Epidermal melanocyte (primary cell): ENCODE data around the gene CD96.
A peak's percentile ranks its signal among the peaks of the same experiment; 100 is the strongest.
"Not testable (repeated sequence)": the region's sequence is repeated elsewhere in the genome, so short reads cannot be mapped to it uniquely, and the experiment has no call there.

ENCODE experiments used
- DNase-seq: peaks from one replicate; pipeline ENCODE4 v3.0.0; 2011; ENCODE audit warnings: low spot score; ENCODE audit not compliant: insufficient read length

The CD96 gene

GRCh38 chr3:111541911-111542483 is at the start of gene CD96:
CD96 (plus strand) TSS chr3:111542197; CDS start chr3:111542249, 52 bp downstream.
- no peak for DNase-seq

- DNase-seq: no peak
These were observed 48.7 kb upstream of the CD96 start for GRCh38 chr3:111493276-111493675.

GRCh38 chr3:111496894-111497559 is 45.0 kb upstream of the CD96 start:
- DNase-seq: no peak

GRCh38 chr3:111498022-111498421 is 44.0 kb upstream of the CD96 start:
- DNase-seq: no peak

GRCh38 chr3:111506435-111506834 is 35.6 kb upstream of the CD96 start:
- DNase-seq: no peak

GRCh38 chr3:111509308-111509707 is 32.7 kb upstream of the CD96 start:
- DNase-seq: no peak

GRCh38 chr3:111517801-111518200 is 24.2 kb upstream of the CD96 start:
- DNase-seq: no peak

GRCh38 chr3:111519178-111519855 is 22.7 kb upstream of the CD96 start:
- DNase-seq: no peak

- peak; percentile 25 for DNase-seq
These were observed 20.1 kb upstream of the CD96 start for GRCh38 chr3:111521891-111522290.

GRCh38 chr3:111524486-111524885 is 17.5 kb upstream of the CD96 start:
- not testable (repeated sequence) for DNase-seq

GRCh38 chr3:111531446-111531845 is 10.6 kb upstream of the CD96 start:
- no peak for DNase-seq

GRCh38 chr3:111534701-111535100 is 7.3 kb upstream of the CD96 start:
- no peak for DNase-seq

- no peak for DNase-seq
These were observed 3.9 kb upstream of the CD96 start for GRCh38 chr3:111538111-111538510.

- no peak for DNase-seq
These were observed 3.3 kb upstream of the CD96 start for GRCh38 chr3:111538681-111539083.

- no peak for DNase-seq
These were observed 2.4 kb upstream of the CD96 start for GRCh38 chr3:111539351-111540331.

- DNase-seq: no peak
These were observed 606 bp upstream of the CD96 start for GRCh38 chr3:111541391-111541790.

- DNase-seq: no peak
These were observed 759 bp downstream of the CD96 start for GRCh38 chr3:111542611-111543300.

- DNase-seq: no peak
These were observed 3.4 kb downstream of the CD96 start for GRCh38 chr3:111545349-111545748.

- no peak for DNase-seq
These were observed 5.6 kb downstream of the CD96 start for GRCh38 chr3:111547631-111548030.

- no peak for DNase-seq
These were observed 6.1 kb downstream of the CD96 start for GRCh38 chr3:111548092-111548491.

- no peak for DNase-seq
These were observed 6.8 kb downstream of the CD96 start for GRCh38 chr3:111548756-111549155.
